GM23338 (cell line): ENCODE data around the gene RCAN1. TPM values are rescaled to one million over a fixed set of nuclear protein-coding genes. Genes with fewer than 3 reads are reported as not detected.

ENCODE experiments used
- ATAC-seq: fragments of 200-7000 bp; cut with Tn5 transposase; 3 replicates; pipeline ENCODE4 v1.9.1; 2020
- DNase-seq: peaks from one replicate; pipeline ENCODE4 v3.0.0-alpha.2; 2015; ENCODE audit warnings: low spot score
- H2AFZ ChIP-seq: fragments of 200-600 bp; sonication (generic); 2 replicates; pipeline ENCODE4 v1.8.0; 2016; ENCODE audit warnings: antibody characterized with exemption, mild to moderate bottlenecking, moderate library complexity
- H3F3A ChIP-seq: fragments of 200-600 bp; sonication (generic); replicated peaks from 2 replicates; pipeline ENCODE4 v1.8.0; 2017; ENCODE audit warnings: antibody characterized with exemption, mixed run types, low read depth
- H3K27ac ChIP-seq: fragments of 200-600 bp; sonication (generic); 2 replicates; pipeline ENCODE4 v1.6.1; 2016; ENCODE audit warnings: low read depth
- H3K27me3 ChIP-seq: fragments of 200-600 bp; sonication (generic); 2 replicates; pipeline ENCODE4 v1.8.0; 2016; ENCODE audit warnings: mild to moderate bottlenecking, mixed run types, moderate library complexity; ENCODE audit not compliant: insufficient read depth
- H3K36me3 ChIP-seq: fragments of 200-600 bp; sonication (generic); 2 replicates; pipeline ENCODE4 v1.8.0; 2016; ENCODE audit warnings: mild to moderate bottlenecking; ENCODE audit not compliant: insufficient read depth
- H3K4me1 ChIP-seq: fragments of 200-600 bp; sonication (generic); 2 replicates; pipeline ENCODE4 v1.8.0; 2016; ENCODE audit warnings: mild to moderate bottlenecking, moderate library complexity; ENCODE audit not compliant: insufficient read depth
- H3K4me2 ChIP-seq: fragments of 200-600 bp; sonication (generic); 2 replicates; pipeline ENCODE4 v1.7.1; 2017; ENCODE audit warnings: mixed run types
- H3K4me3 ChIP-seq: fragments of 200-600 bp; sonication (generic); 2 replicates; pipeline ENCODE4 v1.6.1; 2016; ENCODE audit warnings: mixed run types
- H3K79me2 ChIP-seq: fragments of 200-600 bp; sonication (generic); replicated peaks from 2 replicates; pipeline ENCODE4 v1.8.0; 2017; ENCODE audit warnings: mild to moderate bottlenecking; ENCODE audit not compliant: insufficient read depth
- H3K9me2 ChIP-seq: fragments of 200-600 bp; sonication (generic); 2 replicates; pipeline ENCODE4 v1.8.0; 2017; ENCODE audit not compliant: insufficient read depth
- H4K20me1 ChIP-seq: fragments of 200-600 bp; sonication (generic); replicated peaks from 2 replicates; pipeline ENCODE4 v1.8.0; 2017; ENCODE audit warnings: mild to moderate bottlenecking; ENCODE audit not compliant: insufficient read depth
- H3K27ac Mint-ChIP-seq: 2 replicates; pipeline ENCODE4 v1.8.0; 2020; ENCODE audit warnings: inconsistent platforms, mild to moderate bottlenecking, moderate library complexity, mixed read lengths
- H3K27me3 Mint-ChIP-seq: 3 replicates; pipeline ENCODE4 v1.8.0; 2022; ENCODE audit warnings: low read depth, mild to moderate bottlenecking, moderate library complexity, mixed read lengths, inconsistent platforms; ENCODE audit not compliant: insufficient read depth, poor library complexity
- H3K36me3 Mint-ChIP-seq: 3 replicates; pipeline ENCODE4 v1.8.0; 2021; ENCODE audit warnings: low read depth, mild to moderate bottlenecking, inconsistent platforms, moderate library complexity, mixed read lengths
- H3K4me1 Mint-ChIP-seq: 3 replicates; pipeline ENCODE4 v1.8.0; 2020; ENCODE audit warnings: mild to moderate bottlenecking, inconsistent platforms, mixed read lengths
- H3K4me3 Mint-ChIP-seq: 3 replicates; pipeline ENCODE4 v1.8.0; 2021; ENCODE audit warnings: moderate library complexity, mild to moderate bottlenecking, inconsistent platforms, mixed read lengths
- H3K9me3 Mint-ChIP-seq: 3 replicates; pipeline ENCODE4 v1.8.0; 2020; ENCODE audit warnings: moderate library complexity, mild to moderate bottlenecking, inconsistent platforms, mixed read lengths
- CREB1 ChIP-seq: fragments of 250-450 bp; sonication (Bioruptor Pico); IDR thresholded peaks from 2 replicates; pipeline ENCODE4 v1.5.0; 2020; ENCODE audit warnings: low read depth, mild to moderate bottlenecking, moderate library complexity
- CTCF ChIP-seq, 2 experiments: fragments of 200-600 bp in 1 of 2; sonication (generic) in 1 of 2; conservative IDR thresholded peaks; 2 replicates each; pipeline versions ENCODE4 v1.5.1 to v1.6.1; 2016 to 2017; ENCODE audit warnings: antibody characterized with exemption in 2 of 2, low read depth in 2 of 2, mild to moderate bottlenecking in 2 of 2, moderate library complexity in 1 of 2
- ETS1 ChIP-seq: IDR thresholded peaks from 2 replicates; pipeline ENCODE4 v1.6.1; 2016; ENCODE audit warnings: antibody characterized with exemption
- EZH2 ChIP-seq: fragments of 200-600 bp; sonication (generic); IDR thresholded peaks from one replicate; pipeline ENCODE4 v1.8.0; 2017; ENCODE audit warnings: antibody characterized with exemption, mild to moderate bottlenecking, low read depth; ENCODE audit not compliant: unreplicated experiment
- EZH2phosphoT487 ChIP-seq: fragments of 200-600 bp; sonication (generic); IDR thresholded peaks from one replicate; pipeline ENCODE4 v1.8.1; 2018; ENCODE audit warnings: antibody characterized with exemption; ENCODE audit not compliant: unreplicated experiment
- JUNB ChIP-seq: IDR thresholded peaks from one replicate; pipeline ENCODE4 v1.6.1; 2016; ENCODE audit warnings: antibody characterized with exemption; ENCODE audit not compliant: unreplicated experiment
- NANOG ChIP-seq: IDR thresholded peaks from 2 replicates; pipeline ENCODE4 v1.6.1; 2016; ENCODE audit warnings: antibody characterized with exemption, borderline replicate concordance
- POLR2AphosphoS5 ChIP-seq: IDR thresholded peaks from 2 replicates; pipeline ENCODE4 v1.6.1; 2016; ENCODE audit warnings: antibody characterized with exemption, low read depth
- REST ChIP-seq: IDR thresholded peaks from one replicate; pipeline ENCODE4 v1.6.1; 2018; ENCODE audit warnings: antibody characterized with exemption; ENCODE audit not compliant: unreplicated experiment
- STAT1 ChIP-seq: IDR thresholded peaks from one replicate; pipeline ENCODE4 v1.6.1; 2016; ENCODE audit warnings: antibody characterized with exemption; ENCODE audit not compliant: unreplicated experiment
- ZNF114 ChIP-seq: fragments of 250-450 bp; sonication (Bioruptor Pico); IDR thresholded peaks from 2 replicates; pipeline ENCODE4 v1.5.0; 2020; ENCODE audit warnings: mild to moderate bottlenecking, moderate library complexity
- ZNF331 ChIP-seq: fragments of 250-450 bp; sonication (Bioruptor Pico); IDR thresholded peaks from 2 replicates; pipeline ENCODE4 v1.5.0; 2020; ENCODE audit warnings: low read depth, mild to moderate bottlenecking, moderate library complexity
- ZNF462 ChIP-seq: fragments of 250-450 bp; sonication (Bioruptor Pico); IDR thresholded peaks from 2 replicates; pipeline ENCODE4 v1.5.0; 2020; ENCODE audit warnings: mild to moderate bottlenecking, moderate library complexity
- polyA plus RNA-seq: library from polyadenylated mRNA; unstranded; fragments of >200 nt; fragmentation: Nextera tagmentation; extraction: Ambion mirVana; gene quantifications from 2 replicates; pipeline ENCODE4 v1.2.1, GENCODE V29; 2016
- total RNA-seq: library from RNA; depleted of rRNA; stranded (reverse); fragments of >200 nt; shearing (Covaris generic); gene quantifications from 2 replicates; pipeline ENCODE4 v1.2.3, GENCODE V29; 2014

Gene RCAN1
- total and polyA plus RNA-seq, 2 experiments from 2014 or later, result 3.7 to 5.2 TPM

GRCh38 chr21:34552360-34553098, 62.4 kb downstream of the RCAN1 start:
- no peak for DNase-seq
- Histone ChIP-seq H3K4me1 (no peaks in the 10 kb centered on the region), H3K27me3 (no peaks in the 10 kb centered on the region), H3K27ac (no peak overlapping the region), H3K4me2 (no peak overlapping the region), H2AFZ (no peak overlapping the region), H4K20me1 (no peaks in the 10 kb centered on the region), H3K9me2 (peaks cover 15% of the 10 kb centered on the region), H3K79me2 (no peaks in the 10 kb centered on the region), H3F3A (no peaks in the 10 kb centered on the region), H3K4me3 (no peak overlapping the region), H3K36me3 (no peaks in the 10 kb centered on the region; the same call in 1 of the 2 replicates)
- no peak for ATAC-seq
- Mint-ChIP-seq H3K4me1 (peaks cover 4% of the 10 kb centered on the region), H3K36me3 (peaks cover 12% of the 10 kb centered on the region), H3K27ac (no peak overlapping the region), H3K27me3 (no peaks in the 10 kb centered on the region), H3K9me3 (peaks cover 16% of the 10 kb centered on the region), H3K4me3 (no peak overlapping the region)
- TF ChIP-seq CREB1 (CRISPR knock-in tag) (no peak), ZNF331 (CRISPR knock-in tag) (no peak), POLR2AphosphoS5 (no peak), REST (no peak), EZH2 (no peak), ETS1 (no peak), CTCF (conservative IDR thresholded peaks at IDR 0.05; ENCODE audit: low read depth in 2 of 2) (no peak), ZNF462 (CRISPR knock-in tag) (no peak), STAT1 (no peak), ZNF114 (no peak), EZH2phosphoT487 (no peak), NANOG (no peak), JUNB (no peak)
